ENCODE measurements around the gene TOX2.

The TOX2 gene

DNA sequence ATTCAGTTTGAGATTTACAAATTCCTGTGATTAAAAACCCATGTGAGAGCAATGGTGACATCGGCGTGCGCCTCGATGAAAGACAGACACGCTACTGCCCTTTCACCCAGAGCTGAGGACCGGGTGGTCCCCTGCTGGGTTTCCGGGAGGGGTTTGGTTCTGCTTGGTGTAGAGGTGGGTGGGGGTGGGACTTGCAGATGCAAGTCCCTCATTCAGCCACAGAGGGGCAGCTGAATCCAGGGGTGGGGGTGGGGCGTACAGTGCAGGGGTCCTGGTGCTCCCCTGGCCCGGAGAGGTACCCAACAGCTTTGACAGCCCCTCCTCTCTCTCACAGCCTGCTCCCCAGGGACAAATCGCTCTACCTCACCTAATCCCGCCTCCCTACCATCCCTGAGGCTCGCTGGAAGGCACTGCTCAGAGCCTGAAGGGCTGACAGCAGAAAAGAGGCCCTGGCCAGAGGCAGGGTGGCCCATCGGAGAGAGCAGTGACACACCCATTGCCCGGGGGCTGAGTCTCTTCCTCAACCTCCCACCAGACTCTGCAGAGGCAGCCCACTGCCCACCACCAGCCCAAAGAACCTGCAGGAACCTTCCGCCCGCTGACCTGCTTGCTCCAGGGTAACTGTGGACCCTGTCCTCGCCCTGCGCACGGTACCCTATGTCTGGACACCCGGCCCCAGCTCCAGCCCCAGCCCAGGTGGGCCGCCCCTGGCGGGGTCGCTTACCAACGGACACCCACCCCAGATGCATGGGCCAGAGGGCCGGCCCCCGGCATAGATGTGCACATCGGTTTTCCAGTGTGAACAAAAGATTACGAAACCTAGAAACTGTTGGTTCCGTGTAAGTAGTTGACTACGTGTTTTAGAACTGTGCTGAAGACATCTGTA, 153.9 kb downstream of the TOX2 start:
- DNase-seq: no peak

DNA sequence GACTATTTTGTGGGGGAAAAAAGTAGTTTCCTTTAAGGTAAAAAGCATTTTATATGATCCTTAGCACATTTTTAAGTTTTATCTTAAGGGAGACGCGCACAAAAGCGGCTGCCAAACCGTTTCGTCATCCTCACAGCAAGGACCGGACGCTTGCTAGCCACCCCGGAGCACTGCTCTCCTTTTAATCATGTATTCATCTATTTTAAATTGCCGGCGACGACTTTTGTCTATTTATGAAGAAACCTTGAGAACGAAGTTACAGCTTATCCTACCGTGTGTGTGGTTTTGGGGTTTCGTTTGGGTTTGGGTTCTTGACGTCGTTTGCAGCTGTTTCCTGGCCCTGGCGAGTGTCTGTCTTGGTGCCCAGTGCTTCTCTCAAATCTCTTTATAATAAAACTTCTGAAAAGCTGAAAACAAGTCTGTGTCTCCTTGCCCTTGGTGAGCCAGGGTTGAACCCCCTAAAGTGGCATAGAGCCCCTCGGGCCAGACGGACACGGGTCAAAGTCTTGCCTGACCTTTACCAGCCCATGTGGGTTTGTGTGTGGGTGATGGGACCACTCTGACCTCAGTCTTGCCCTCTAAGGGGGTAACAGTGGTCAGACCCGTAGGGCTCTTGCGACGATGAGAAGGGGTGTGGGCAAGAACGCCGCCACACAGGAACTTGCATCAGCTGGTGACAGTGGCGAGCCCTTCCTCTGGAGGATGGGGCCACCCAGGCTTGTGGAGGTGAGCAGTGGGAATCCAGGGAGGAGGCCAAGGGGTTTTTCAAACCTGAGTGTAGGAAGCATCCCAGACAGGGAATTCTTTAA, 154.8 kb downstream of the TOX2 start:
- peak; percentile 69 for DNase-seq

DNA sequence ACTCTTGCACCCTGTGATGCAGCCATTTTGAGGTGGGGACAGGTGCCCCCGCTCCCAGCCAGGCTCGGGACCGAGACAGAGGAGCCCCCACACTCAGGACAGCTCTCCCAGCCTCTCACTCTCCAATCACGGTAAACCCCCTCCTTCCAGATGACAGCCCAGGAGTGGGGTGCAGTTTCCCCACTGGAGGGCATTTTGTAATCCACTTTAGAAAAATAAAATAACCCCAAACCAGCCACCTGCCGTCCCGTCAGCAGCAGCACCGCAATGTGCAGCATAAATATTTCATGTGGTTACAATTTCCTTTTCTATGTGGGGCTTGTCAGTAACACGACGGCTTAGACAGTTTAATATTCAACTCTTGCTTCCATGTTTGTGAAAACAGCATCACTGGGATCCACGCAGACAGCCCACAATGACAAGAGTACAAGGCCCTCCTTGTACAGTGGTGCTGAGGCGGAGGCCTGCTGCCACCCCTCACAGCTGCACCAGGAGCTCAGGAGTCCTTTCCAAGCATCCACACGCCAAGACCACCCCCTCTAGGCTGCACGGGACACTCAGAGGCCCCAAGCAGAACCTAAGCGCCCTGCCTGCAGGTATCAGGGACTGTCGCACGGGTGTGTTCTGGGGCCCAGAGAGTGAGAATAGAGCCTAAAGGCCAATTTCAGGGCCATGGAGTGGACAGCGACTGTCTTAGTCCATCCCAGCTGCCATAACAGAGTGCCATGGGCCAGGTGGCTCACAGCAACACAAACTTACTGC, 155.7 kb downstream of the TOX2 start:
- peak; percentile 53 for DNase-seq

DNA sequence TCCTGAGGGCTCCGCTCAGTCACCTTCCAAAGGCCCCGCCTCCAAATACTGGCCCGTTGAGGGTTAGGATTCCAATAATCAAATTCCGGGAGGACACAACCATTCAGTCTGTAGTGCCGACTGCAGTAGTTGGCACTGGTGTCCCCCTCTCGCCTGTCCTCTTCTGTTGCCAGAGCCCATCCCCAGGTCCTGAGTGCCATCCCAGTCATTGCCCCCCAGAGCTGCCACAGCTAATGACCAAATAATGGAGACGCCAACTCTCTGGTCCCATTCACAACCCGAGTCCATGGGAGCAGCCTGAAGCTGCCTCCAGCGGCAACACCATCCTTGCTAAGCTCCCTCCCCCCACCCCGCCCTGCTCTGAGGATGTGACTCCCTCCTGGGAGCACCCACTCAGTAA, 156.4 kb downstream of the TOX2 start:
- DNase-seq: no peak

DNA sequence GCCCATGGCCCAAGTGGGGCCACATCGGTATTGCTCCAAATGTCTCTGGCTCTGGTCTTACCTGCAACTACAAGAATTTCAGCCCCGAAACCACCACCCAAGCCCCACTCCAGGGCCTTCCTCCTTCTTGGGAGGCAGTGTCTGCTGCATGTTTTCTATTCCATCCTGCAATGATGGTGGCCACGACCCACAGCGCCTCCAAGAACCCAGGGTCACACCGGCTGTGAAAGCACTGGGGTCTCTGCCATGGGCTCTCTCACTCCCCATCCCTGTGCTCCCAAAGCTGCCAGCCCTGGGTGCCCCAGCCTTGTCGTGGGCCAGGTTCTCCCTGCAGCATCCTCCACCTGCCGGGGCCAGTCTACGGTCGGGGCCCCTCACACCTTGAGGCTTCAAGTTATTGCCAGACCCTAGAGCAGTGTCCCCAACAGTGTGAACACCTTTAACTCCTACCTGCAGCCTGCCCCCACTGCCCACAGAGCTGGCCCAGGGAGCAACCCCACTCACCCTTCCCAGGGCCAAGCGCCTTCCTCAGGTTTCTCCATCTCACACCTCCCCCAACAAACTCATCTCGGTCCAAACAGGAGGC, 157.0 kb downstream of the TOX2 start:
- no peak for DNase-seq

DNA sequence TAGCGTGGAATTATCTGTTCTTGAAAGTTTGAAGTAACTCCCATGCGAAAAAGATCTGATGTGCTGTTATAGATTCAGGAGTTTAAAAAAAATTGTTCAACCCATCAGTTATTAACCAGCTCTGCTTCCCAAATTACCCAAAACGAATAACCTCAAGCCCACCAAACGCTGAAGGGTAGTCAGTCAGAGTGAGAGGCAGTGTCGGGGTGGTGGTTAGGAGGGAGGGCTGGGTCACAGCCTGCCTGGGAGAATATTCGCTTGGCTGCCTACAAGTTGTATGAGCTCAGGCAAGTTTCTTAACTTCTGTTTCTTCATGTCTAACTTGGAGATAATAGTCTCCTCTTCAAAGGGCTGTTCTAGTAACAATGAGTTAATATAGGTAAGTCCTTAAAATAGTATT, 157.7 kb downstream of the TOX2 start:
- DNase-seq: no peak

DNA sequence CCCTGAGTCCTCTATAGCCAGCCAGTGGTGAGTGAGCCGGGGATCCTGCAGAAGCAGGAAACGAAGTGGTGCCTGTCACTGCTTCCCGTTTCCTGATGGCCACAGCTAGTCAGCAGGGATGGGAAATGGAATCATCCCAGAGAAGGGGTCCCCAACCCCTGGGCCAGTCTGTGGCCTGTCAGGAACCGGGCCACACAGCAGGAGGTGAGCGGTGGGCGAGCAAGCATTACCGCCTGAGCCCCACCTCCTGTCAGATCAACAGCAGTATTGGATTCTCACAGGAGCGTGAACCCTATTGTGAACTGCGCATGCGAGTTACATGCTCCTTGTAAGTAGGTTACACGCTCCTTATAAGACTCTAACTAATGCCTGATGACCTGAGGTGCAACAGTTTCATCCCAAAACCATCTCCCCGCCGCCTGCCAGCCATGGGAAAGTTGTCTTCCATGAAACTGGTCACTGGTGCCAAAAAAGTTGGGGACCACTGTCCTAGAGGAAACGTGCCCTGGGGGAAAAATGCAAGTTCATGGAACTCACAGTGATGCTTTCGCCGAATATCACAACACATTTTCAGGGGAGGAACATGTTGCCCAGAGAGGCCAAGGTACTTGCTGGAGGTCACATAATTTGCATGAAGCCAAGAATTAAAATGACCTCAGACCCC, 158.5 kb downstream of the TOX2 start:
- DNase-seq: no peak

DNA sequence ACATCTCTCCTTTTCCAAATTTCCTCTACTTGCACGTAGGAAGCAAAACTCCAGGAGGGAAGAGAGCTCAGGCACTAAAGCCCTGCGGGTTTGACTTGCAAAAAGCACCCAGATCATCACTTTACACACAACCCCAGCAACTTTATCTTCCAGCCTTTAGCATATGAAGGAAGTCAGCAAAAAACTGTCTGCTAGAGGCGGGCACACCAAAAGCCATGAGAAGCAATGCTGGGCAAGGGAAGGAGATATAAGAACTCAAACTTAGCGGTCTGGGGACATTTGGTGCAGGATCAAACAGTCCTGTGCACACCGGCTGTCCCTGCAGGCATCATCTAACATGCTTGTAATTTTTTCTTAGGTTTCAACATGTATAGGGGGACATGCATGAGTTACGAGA, 159.0 kb downstream of the TOX2 start:
- no peak for DNase-seq

DNA sequence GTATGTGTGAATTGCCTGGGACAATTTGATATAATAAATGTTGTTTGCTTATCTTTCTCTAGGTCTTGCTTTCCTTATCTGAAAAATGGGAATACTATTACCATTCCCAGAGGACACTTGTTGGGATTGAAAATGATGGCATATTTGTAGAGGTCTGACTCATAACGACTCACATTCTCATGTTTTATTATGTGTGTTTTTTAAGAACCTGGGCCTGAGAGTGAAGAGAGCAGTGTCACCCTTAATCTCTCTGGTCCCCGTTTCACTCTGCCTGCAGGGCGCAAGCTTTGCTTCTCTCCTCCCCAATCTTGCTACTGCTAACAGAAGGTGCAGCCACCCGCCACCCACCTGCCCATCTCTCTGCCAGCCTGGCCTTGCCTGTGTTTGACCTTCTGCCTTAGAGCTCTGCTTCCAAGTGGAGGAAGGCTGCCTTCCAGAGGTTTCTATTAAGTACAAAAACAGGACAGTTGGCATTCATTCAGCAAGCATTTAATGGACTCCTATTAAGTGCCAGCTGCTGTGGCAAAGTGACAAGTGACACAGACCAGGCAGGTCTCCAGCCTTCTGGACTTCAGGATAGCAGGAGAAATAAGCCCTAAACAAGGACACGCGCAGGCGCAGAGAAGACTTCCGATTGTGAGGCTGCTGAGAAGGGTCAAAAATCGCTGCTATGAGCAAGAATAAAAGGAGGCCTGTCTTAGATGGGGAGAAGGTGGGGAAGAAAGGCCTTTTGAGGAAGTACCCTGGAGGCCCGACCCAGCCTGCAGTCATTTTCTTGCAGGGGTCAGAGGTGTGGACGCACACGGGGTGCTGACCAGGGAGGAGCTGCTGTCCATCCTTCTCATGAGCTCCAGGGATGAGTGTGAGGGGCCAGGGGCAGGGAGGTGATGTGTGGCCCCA, 159.8 kb downstream of the TOX2 start:
- no peak for DNase-seq

DNA sequence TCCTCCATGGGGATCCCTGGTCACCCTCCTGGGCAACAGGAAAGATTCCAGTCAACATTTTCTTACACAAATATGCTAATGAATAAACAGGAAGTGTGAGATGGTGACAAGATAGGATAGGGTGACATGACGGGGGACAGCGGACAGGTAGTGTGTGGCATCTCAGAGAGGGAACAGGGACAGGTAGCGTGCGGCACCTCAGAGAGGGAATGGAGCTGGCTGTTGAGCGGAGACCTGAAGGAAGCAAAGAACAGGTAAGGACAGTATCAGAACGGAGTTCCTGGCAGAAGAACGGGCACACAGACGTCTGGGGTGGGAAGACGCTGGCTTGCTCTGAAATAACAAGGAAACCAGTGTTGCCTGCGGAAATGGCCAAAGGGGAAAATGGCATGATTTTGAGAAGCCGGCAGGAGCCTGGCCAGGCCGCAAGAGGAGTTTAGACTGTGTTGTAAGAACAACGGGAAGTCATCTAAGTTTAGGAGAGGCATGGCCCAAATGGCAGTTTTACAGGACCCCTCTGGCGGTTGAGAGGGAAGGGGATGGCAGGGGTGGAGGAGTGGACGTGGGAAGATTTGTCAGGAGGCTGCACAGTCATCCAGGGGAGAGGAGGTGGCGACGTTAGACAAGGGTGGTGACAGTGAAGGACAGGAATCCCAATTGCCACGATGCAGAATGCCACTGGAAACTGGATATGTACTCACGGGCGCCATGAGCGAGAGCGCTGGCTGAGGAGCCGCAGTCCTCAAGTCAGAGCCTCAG, 160.7 kb downstream of the TOX2 start:
- DNase-seq: no peak

DNA sequence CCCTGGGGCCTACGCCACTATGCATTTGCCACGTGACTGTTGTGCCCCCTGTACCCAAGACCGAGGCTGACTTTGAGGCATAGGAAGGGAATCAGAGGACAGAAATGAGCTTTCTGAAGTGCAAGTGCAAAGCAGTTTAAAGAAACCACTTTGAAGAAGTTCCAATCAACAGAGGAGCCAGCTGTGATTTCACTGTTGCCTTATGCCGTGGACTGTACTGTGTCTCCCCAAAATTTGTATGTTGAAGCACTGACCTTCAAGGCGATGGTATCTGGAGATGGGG, 161.2 kb downstream of the TOX2 start:
- DNase-seq: no peak

DNA sequence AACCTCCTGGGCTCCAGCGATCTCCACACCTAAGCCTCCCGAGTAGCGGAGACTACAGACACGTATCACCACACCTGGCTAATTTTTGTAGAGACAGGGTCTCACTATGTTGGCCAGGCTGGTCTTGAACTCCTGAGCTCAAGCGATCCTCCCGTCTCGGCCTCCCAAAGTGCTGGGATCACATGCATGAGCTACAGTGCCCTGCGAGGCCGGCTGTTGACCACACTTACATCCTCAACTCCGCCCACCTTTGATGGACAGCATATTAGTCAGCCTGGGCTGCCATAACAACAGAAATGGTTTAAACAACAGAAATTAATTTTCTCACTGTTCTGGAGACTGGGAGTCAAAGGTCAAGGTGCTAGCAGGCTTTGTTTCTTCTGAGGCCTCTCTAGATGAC, 164.6 kb downstream of the TOX2 start:
- DNase-seq: no peak

DNA sequence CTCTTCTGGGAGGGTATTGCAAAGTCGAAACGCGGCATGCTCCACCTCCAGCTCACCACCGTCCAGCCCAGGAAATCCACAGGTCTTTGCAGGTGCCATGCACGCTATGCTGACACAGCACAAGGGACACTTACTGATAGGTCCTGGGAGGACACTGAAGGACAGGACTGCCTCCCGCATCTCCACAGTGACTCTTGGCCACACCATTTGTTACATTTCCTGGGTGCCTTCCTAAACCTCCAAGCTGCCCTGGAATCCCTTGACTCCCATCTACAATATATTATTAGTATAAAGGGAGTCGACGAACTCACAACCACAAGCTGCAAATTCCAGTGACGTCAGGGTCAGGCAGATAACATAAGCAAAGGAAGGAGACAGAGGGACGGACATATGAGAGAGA, 165.4 kb downstream of the TOX2 start:
- no peak for DNase-seq

DNA sequence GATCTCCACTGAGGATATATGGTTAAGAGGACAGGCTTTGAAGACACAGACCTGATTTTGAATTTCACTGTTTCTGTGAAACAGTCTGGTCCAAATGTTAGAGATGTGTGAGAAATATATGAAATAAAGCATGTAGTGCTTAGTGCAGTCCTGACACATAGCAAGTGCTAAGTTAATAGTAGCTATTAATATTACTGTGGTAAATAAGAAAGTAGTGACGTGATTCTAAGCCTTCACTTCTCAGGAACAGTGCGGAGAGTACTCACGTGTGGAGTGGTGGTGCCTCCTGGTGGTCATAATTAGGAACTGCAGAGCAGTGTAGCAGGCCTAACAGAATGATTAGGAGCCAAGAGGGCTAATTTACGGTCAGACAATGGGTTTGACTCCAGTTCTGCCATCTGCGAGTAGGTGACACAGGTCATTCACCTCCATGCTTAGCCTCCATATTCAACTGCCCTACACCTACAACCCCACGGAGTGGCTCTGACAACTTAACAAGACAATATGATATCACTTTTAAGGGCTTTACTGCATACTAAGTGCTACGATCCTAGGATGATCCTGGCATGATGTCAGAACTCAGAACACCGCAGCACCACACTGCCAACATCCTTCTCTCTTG, 166.1 kb downstream of the TOX2 start:
- peak; percentile 73 for DNase-seq

DNA sequence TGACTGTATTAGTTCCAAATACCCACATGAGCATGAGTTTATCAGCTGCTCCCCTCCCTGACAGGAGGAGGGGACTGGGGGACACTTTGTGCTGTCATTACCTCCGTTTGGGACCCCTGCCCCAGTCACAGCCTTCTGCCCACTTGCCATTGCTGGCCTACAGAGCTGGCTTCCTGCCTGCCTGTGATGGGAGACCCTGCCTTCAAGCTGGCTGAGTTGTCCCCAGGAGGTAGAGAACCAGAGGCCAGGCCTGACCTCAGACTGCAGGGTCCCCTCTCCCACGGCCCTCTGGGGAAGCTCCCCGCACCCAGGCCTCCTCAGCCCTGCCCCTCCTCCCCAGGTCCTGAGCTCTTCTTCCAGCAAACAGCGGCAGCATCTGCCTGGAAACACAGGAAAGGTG, 166.8 kb downstream of the TOX2 start:
- no peak for DNase-seq

DNA sequence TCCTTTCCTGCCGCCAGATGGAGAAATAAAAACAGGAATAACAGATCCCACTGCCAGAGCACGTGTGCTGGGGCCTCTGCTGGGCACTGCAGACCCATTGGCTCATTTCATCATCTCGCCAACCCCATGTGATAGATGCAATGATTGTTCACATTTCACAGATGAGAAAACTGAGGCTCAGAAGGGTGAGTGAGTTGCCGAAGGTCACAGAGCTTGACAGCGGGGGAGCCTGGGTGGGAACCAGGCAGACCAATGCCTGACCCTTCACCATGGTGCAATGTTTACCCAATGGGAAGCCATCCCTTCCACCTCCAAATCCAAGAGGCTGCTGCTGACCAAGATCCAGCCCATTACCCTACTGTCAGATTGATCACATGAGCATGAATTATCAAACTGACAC, 167.2 kb downstream of the TOX2 start:
- no peak for DNase-seq

DNA sequence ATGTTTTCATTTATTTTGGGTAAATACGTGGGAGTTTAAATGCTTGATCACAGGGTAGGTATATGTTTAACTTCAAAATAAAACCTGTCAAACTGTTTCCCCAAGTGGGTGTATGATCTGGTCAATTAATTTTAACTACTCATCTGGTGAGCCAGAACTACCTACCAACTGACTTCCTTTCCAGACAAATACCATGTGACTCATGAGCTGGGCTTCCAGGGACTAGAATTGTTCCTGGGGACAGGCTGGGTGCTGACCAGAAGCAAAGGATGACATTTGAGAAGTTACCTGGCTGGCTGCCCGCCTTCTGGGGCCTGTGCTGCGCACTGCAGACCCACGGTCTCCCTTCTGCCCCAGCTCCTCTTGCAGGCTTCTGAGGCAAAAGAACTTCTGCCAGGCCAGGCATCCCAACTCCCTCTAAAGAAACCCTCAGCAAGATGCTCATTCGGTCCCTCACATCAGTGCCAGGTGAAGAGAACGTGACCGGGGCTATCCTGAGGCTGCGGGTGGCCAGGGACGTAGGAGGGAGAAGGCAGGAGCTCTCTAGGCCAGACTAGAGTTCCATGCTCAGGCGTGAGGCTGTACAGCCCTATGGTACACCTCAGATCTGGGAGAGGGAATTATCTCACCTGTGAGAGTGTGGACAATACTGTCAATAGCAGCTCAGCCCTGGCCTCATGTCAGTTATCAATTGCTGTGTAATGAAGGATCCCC, 168.7 kb downstream of the TOX2 start:
- DNase-seq: no peak

DNA sequence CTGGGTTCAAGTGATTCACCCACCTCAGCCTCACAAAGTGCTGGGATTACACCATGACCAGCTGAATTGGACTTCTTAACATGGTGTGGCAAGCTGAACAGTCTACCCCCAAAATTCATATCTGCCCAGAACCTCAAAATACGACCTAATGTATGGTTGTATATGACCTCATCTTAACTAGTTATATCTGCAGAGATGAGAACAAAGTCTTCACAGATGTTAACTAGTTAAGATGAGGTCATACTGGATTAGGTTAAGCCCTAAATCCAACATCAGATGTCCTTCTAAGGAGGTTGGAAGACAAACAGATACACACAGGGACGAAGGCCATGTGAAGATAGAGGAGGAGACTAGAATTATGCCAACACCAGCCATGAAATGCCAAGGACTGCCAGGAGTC, 169.8 kb downstream of the TOX2 start:
- no peak for DNase-seq

DNA sequence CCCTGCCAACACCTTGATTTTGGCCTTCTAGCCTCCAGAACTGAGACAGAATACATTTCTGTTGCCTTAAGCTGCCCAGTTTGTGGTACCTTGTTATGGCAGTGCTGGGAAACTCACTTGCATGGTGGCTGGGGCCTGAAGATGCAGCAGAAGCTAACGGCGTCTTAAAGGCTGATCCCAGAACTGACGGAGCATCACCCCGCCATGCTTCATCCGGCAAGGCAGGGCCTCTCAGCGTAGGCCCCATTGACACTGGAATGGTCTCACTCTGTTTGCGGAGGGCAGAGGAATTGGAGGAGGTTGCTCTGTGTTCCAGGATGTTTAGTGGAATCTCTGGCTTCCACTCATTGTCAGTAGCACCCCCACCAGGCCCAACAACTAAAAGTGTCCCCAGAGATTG, 170.2 kb downstream of the TOX2 start:
- no peak for DNase-seq

Data from activated CD4-positive, CD25-positive, alpha-beta regulatory T cell treated with anti-CD3 and anti-CD28 coated beads, Interleukin-2, amount 50 U/mL, for 72 hours (primary cell).